Bronchial epithelial cell (primary cell): ENCODE measurements around the gene ICAM2. TPM values are rescaled to one million over a fixed set of nuclear protein-coding genes. Genes with fewer than 3 reads are reported as not detected.
A peak's percentile ranks its signal among the peaks of the same experiment; 100 is the strongest.

Experiments used
- DNase-seq: peaks from one replicate; pipeline ENCODE4 v3.0.0-alpha.2; 2010; ENCODE audit warnings: low read depth
- FAIRE-seq: peaks from 2 replicates; lab custom pipeline; 2011; peaks lifted over from hg19 to GRCh38; lab: Jason Lieb, UNC
- H3K27me3 ChIP-seq: 2 replicates; pipeline ENCODE4 v1.5.1; 2011; ENCODE audit warnings: low read length; ENCODE audit not compliant: control insufficient read depth, insufficient read depth
- H3K36me3 ChIP-seq: 2 replicates; pipeline ENCODE4 v1.5.1; 2011; ENCODE audit warnings: low read length; ENCODE audit not compliant: control insufficient read depth, insufficient read depth
- H3K4me3 ChIP-seq: 2 replicates; pipeline ENCODE4 v1.5.1; 2011; ENCODE audit warnings: mild to moderate bottlenecking, low read depth, low read length, control low read depth
- CTCF ChIP-seq: IDR thresholded peaks from 2 replicates; pipeline ENCODE4 v1.5.1; 2011; ENCODE audit warnings: mild to moderate bottlenecking, moderate library complexity, low read length, control low read depth, inconsistent platforms; ENCODE audit not compliant: insufficient read depth, severe bottlenecking
- total RNA-seq: library from RNA; depleted of rRNA; stranded (reverse); fragments of >200 nt; gene quantifications from 2 replicates; pipeline ENCODE4 v1.2.1, GENCODE V29; 2014

Gene ICAM2
- total RNA-seq, 1 donor from 2014 or later: 0.26 TPM

- TF ChIP-seq CTCF: no peak
- Histone ChIP-seq H3K27me3 (no peaks in the 10 kb centered on the region), H3K36me3 (no peaks in the 10 kb centered on the region), H3K4me3 (no peak overlapping the region)
- no peak for FAIRE-seq
- DNase-seq: no peak
Measured at GRCh38 chr17:64017381-64017980, 3.0 kb downstream of the ICAM2 start.

- H3K27me3 ChIP-seq: no peaks in the 10 kb centered on the region
- FAIRE-seq (no peak), DNase-seq (no peak)
- H3K36me3 ChIP-seq: no peaks in the 10 kb centered on the region
- H3K4me3 ChIP-seq: no peak overlapping the region
- no peak for TF ChIP-seq CTCF
Measured at GRCh38 chr17:64016974-64017373, 3.5 kb downstream of the ICAM2 start.

DNA sequence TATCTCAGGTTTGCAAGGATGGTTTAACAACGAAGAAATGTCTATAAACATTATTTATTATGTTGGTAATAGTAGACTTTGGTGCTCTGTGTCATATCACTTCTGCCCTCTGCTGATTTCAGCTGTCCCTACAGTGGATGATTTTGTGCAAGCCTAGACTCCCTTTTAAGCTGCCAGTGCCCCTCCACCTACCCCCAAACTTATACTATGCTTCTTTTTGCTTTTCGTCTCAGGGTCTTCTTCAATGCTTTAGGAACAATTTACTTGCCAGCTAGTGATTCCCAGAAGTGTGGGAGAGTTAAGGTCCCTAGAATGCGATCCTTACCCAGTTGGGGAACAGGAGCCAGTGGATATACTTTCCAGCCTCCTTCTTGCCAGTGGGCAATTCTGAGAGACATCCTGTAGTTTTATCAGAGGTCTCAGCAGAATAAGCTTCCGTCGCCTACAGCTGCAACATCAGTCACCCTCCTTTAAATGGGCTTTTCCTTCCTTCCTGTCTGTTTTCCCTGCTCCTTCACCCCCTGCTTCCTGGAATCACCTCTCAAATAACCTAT, 4.1 kb downstream of the ICAM2 start:
- no peaks in the 10 kb centered on the region for H3K27me3 ChIP-seq
- no peak for FAIRE-seq

GRCh38 chr17:64015447-64015846, 5.0 kb downstream of the ICAM2 start:
- FAIRE-seq (no peak), DNase-seq (no peak)
- Histone ChIP-seq H3K4me3 (no peak overlapping the region), H3K36me3 (no peaks in the 10 kb centered on the region), H3K27me3 (no peaks in the 10 kb centered on the region)
- TF ChIP-seq CTCF: no peak

More for the DNA sequence above, 4.1 kb downstream of the ICAM2 start:
- TF ChIP-seq CTCF: no peak
- H3K4me3 ChIP-seq: no peak overlapping the region
- no peak for DNase-seq
- no peaks in the 10 kb centered on the region for H3K36me3 ChIP-seq

GRCh38 chr17:64009571-64010402, 10.6 kb downstream of the ICAM2 start:
- no peak for FAIRE-seq
- H3K36me3 ChIP-seq: no peaks in the 10 kb centered on the region
- H3K27me3 ChIP-seq: no peaks in the 10 kb centered on the region
- peak; percentile 70 for DNase-seq
- no peak for TF ChIP-seq CTCF
- no peak overlapping the region for H3K4me3 ChIP-seq
